ENCODE results near the gene TCF21.
A peak's percentile ranks its signal among the peaks of the same experiment; 100 is the strongest.

Gene TCF21

GRCh38 chr6:133887880-133888230 lies 1.1 kb upstream of the TCF21 start:
- no peak for DNase-seq (ENCODE audit: low read depth, low spot score)
- H3K27ac ChIP-seq = no peak overlapping the region

- DNase-seq (ENCODE audit: low read depth, low spot score) = no peak
- no peak overlapping the region for H3K27ac ChIP-seq
Observed at GRCh38 chr6:133889557-133890403, 867 bp downstream of the TCF21 start.

GRCh38 chr6:133890711-133891148 lies 1.8 kb downstream of the TCF21 start:
- no peak for DNase-seq (ENCODE audit: low read depth, low spot score)
- no peak overlapping the region for H3K27ac ChIP-seq

- H3K27ac ChIP-seq = no peak overlapping the region
- DNase-seq (ENCODE audit: low read depth, low spot score) = no peak
Observed at GRCh38 chr6:133891149-133891926, 2.4 kb downstream of the TCF21 start.

GRCh38 chr6:133891927-133892812 lies 3.3 kb downstream of the TCF21 start:
- no peak for DNase-seq (ENCODE audit: low read depth, low spot score)
- H3K27ac ChIP-seq = no peak overlapping the region

GRCh38 chr6:133892813-133893691 lies 4.1 kb downstream of the TCF21 start:
- H3K27ac ChIP-seq = no peak overlapping the region
- DNase-seq (ENCODE audit: low read depth, low spot score) = no peak

GRCh38 chr6:133893946-133894345 lies 5.0 kb downstream of the TCF21 start:
- DNase-seq (ENCODE audit: low read depth, low spot score) = no peak
- no peak overlapping the region for H3K27ac ChIP-seq

GRCh38 chr6:133894369-133894768 lies 5.5 kb downstream of the TCF21 start:
- no peak for DNase-seq (ENCODE audit: low read depth, low spot score)
- H3K27ac ChIP-seq = no peak overlapping the region

GRCh38 chr6:133894795-133895358 lies 6.0 kb downstream of the TCF21 start:
- DNase-seq (ENCODE audit: low read depth, low spot score) = no peak
- H3K27ac ChIP-seq = no peak overlapping the region

- no peak overlapping the region for H3K27ac ChIP-seq
- no peak for DNase-seq (ENCODE audit: low read depth, low spot score)
Observed at GRCh38 chr6:133895573-133896343, 6.8 kb downstream of the TCF21 start.

- H3K27ac ChIP-seq = no peak overlapping the region
- DNase-seq (ENCODE audit: low read depth, low spot score) = no peak
Observed at GRCh38 chr6:133896344-133896721, 7.4 kb downstream of the TCF21 start.

GRCh38 chr6:133898263-133898662 lies 9.3 kb downstream of the TCF21 start:
- H3K27ac ChIP-seq = no peak overlapping the region
- DNase-seq (ENCODE audit: low read depth, low spot score) = no peak

GRCh38 chr6:133899556-133899955 lies 10.6 kb downstream of the TCF21 start:
- DNase-seq (ENCODE audit: low read depth, low spot score) = peak; percentile 84
- H3K27ac ChIP-seq = peak overlapping the region; percentile 38

GRCh38 chr6:133903855-133904254 lies 14.9 kb downstream of the TCF21 start:
- no peak overlapping the region for H3K27ac ChIP-seq
- DNase-seq (ENCODE audit: low read depth, low spot score) = no peak

- DNase-seq (ENCODE audit: low read depth, low spot score) = no peak
Observed at GRCh38 chr6:133906050-133906449, 17.1 kb downstream of the TCF21 start.

GRCh38 chr6:133916650-133917151 lies 27.8 kb downstream of the TCF21 start:
- peak; percentile 31 for DNase-seq (ENCODE audit: low read depth, low spot score)

More at GRCh38 chr6:133906050-133906449, 17.1 kb downstream of the TCF21 start:
- H3K27ac ChIP-seq = no peak overlapping the region

GRCh38 chr6:133917781-133918180 lies 28.9 kb downstream of the TCF21 start:
- no peak overlapping the region for H3K27ac ChIP-seq
- DNase-seq (ENCODE audit: low read depth, low spot score) = no peak

More at GRCh38 chr6:133916650-133917151, 27.8 kb downstream of the TCF21 start:
- no peak overlapping the region for H3K27ac ChIP-seq

GRCh38 chr6:133918208-133918930 lies 29.5 kb downstream of the TCF21 start:
- H3K27ac ChIP-seq = no peak overlapping the region
- DNase-seq (ENCODE audit: low read depth, low spot score) = no peak

Measured in epithelial cell of prostate (primary cell).